Ovary (tissue), 3 donors: ENCODE results near the gene GCNT2.

Experiments used
- CTCF ChIP-seq, 3 donors: fragments of 450-650 bp in 2 of 3; fragments of 200-600 bp in 1 of 3; IDR thresholded peaks; one replicate each; pipeline versions ENCODE4 v1.5.1 to v1.8.0; 2016 to 2022; ENCODE audit warnings: antibody characterized with exemption in 3 of 3, mild to moderate bottlenecking in 1 of 3
- EP300 ChIP-seq: sonication (generic); formaldehyde crosslinking; IDR thresholded peaks from one replicate; pipeline ENCODE4 v1.6.1; 2017; ENCODE audit warnings: antibody characterized with exemption
- donor health status: DM: no; HTN: no; CAD: no.

GRCh38 chr6:10577112-10577511, 56.0 kb downstream of the GCNT2 start:
- TF ChIP-seq CTCF (IDR thresholded peaks at IDR 0.05) = no peak
- TF ChIP-seq EP300 = no peak
